ENCODE results near the gene FBRS.
"Not testable (repeated sequence)": the region's sequence is repeated elsewhere in the genome, so short reads cannot be mapped to it uniquely, and the experiment has no call there.

Gene FBRS

DNA sequence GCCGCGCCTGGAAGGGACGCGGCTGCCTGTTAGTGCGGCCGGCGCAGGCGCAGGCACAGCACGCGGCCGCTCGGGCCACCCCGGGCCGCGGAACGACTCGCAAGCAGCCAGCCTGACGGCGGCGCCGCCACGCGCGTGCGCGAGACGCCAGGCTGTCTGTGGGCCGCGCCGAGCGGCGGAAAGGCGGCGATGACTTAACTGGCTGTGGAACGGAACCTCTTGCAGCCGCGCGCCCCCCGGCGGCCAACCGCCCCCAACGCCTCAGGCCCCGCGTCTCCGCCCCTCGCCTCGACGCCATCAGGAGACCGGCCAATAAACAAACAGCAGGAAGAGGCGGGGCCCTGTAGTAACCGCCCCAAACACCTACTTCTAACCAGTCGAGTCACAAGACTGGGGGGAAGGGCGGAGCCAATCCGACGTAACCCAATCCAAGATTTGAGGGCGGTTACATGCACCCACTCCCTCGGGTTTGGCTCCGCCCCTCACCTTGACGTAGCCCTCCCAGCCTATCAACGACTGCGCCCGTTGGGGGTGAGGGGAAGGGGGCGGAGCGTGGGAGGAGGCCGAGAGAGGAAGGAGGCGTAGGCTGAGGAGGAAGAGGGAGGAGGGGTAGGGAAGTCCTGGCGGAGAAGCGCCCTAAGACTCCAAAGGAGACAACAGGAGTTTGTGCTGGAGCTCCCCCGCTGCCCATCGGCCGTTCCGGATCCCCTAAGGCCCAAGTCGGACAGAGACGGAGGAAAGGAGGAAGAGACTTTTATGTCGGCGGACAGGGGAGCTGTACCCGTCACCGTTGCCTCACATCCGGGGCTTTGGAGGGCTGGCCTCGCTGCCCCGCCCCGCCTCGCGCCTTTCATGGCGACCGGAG, at the start of gene FBRS:
FBRS (plus strand) TSS at position 566 of the 865 bp plus-strand sequence. CDS start 1,088 bp downstream, outside the sequence.
- DNase-seq = peak; percentile 100

DNA sequence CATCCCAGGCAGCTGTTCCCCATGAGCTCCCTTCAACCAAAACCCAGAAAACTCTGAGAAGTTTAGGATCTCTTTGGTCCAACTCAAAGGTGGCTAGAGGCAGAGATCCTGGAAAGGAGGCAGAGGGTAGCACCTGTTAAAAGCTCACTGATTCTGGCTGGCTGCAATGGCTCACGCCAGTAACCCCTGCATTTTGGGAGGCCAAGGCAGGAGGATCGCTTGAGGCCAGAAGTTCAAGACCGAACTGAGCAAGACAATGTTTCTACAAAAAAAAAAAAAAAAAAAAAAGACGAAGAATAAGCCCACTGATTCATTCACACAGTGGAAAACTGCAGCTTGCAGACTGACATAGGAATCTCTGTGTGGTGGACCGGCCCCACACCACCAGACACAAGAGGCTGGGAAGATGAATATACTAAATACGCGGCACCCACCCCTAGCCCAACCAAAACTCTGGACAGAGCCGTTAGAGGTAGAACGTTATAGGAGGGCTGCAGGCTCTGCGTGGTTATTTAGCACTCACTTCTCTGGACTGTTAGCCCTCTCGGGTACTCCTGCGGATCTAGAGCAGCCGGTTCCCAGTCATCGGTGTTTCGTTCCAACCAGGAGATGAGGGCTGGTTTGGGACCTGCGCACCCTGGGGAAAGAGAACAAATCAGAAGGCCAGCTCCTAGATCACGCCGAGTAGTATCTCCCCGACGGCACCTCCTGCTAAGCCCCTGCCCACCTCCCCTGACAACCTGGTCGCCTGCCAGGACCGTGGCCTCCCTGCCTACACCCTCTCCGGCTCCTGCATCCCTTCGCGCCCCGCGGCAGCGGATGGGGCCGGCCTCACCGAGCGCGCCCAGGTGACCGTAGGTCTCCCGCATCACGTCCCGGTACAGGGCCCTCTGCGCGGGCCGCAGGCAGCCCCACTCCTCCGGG, 49.0 kb upstream of the FBRS start:
- no peak for DNase-seq

DNA sequence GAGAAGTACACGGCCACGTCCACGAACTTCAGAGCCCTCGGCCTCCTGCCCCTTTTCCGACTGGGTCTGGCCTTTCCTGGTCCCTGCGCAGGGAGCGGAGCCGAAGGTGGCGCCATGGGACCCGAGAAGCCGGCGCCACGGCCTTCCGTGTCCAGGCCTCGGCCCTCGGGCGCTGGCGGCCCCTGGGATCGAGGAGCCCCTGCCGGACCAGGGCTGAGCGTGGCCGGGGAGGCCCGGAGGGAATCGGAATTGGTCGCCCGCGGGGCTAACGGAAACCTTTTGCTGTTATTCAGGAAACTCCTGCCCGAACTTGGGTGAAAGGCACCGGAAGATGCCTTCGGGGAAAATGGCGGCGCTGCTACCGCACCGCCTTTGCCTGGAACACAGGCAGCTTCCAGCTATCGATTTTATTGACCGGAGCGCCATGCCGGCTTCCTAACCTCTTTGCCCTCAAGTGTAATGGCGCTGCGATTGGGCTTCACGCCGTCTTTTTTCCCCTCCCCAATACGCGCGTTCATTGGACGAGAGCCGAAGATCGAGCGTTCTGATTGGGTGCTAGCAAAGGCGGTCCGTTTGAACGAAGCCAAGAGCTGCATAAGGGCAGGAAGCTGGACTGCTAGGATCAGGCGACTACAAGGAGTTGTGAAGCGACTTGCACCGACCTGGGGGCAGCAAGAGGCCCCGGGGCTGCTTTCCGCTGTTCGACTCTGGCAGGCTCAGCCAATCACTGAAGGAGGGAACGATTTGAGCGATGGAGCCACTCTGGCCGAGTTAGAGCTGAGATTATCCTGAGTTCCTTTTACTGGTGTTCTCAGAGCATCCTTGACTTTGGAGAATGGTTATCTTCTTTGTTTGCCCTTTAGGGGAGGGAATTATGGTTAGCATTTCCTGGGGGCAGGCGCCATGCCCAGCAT, 48.0 kb upstream of the FBRS start, which contains the start of gene ZNF689:
ZNF689 (minus strand) TSS at position 464 of the 914 bp plus-strand sequence; CDS start at position 116, 348 bp downstream.
- DNase-seq = peak; percentile 95 to 97

DNA sequence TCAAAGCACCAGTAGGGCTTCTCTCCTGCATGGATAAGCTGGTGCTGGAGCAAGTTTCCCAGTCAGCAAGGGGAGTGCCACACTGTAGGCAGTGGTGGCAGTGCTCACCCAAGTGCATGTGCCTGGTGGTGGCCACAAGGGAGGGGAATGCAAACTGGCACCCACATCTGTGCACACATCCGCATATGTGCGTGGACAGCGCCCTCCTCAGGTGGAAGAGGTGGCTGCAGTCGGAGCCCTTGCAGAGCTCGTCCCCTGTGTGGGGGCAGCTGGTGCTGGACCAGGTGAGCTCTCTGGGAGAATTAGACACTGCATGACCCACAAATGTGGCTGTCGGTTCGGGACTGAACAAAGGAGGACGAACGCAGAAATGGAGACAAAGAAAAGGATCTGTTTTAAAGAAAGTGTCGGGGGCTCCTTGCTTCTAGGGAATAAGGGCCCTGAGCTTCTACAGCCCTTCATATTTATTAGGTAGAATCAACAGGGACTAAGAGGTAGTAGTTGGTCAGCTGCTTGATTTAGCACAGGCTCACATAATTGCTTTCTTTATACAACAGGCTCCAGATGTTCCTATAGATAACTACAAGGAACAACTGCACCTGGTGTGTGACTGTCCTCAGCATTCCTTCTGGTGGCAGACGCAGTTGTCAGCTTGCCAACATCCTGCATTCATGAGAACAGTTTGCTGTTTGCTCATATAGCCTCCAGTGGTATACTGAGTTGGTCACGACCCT, 42.7 kb upstream of the FBRS start:
- peak in 1 of 2 donors; percentile 19 for DNase-seq

DNA sequence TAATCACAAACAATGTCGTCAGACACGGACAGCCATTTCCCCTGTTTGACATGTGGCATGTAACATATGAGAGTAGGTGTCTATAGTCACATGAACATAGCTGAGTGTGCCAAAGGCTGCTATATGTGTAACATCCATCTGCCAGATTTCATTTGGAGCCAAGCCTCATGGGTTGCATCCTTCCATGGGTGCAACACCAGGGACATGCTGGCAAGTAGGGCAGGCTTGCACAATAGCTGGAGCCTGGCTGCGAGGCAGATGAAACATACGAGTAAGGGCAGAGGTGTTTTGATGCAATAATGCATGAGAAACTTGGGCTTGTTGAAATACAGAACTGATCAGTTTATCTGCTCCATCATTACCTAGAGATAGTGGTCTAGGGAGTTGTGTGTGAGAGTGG, 39.0 kb upstream of the FBRS start:
- DNase-seq = no peak

DNA sequence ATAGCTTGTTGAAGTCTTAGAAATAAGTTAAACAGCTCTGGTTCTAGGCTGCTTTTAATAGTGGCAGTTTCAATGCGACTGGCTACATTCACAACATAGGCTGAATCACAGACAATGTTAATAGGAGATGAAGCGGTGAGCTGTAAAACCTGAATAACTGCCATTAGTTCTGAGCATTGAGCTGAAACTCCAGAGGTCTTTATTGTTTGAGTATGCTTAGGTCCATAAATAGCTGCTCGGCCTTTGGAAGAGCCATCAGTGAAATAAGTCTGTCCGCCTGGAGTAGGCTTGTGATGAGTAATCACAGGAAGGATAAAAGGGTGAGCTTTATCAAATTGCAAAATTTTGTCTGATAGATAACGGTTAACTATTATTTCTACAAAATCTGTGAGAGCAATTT, 38.6 kb upstream of the FBRS start:
- no peak for DNase-seq

DNA sequence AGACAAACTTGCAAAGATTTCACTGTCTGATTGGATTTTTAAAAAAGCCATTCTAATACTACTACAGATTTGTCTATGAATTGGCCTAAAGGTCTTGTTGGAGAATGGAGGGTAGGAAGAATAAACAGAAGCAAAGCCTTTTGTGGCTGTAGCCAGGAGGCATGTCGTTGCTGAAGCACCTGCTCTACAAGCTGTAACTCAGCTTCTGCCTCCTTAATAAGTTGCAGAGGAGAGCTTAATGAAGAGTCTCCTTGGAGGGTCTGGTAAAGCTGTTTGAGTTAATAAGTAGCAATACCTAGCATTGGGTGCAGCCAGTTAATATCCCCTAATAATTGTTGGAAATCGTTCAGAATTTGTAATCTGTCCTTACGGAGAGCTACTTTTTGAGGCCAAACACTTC, 38.1 kb upstream of the FBRS start:
- DNase-seq = no peak

DNA sequence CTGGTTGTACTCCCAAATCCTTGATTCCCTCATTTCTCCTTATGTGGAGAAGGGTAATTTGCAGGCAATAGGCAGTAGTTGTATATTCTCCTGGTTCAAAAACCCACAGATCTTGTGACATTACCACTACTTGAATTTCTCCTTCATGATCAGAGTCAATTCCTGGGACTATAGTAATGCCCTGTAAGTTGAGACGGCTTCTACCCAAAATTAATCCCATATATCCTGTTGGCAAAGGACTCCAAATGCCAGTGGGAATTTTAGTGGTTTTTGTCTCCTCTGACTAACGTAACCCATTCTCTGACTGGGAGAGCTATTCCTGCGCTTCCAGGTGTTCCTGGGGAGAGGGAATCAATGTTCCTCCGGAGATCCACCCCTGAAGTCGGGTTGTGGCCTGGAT, 36.5 kb upstream of the FBRS start:
- DNase-seq = no peak

DNA sequence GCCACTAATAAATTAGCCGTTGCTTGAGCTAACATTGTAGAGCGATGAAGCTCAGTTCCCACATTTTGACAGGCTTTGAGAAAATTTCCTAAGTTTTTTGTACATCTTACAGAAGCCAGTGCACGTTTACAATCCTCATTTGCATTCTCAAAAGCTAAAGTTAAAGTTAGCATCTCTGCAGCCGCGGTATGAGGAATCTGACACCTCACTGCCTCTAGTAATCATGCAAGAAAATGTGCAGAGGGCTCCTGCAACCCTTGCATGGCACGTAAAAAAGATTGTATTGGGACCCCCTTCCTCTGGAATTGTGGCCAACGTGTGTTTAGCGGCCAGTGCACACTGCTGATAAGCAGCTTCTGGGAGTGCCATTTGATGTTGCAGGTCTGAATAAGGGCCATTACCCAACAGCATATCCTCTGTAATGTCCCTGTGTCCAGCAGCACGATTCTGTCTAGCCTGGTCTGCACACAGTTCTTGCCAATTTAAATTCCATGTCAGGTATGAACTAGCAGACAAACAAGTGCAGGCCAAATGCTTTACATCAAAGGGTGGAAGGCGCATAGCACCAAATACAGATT, 35.7 kb upstream of the FBRS start:
- DNase-seq = no peak

DNA sequence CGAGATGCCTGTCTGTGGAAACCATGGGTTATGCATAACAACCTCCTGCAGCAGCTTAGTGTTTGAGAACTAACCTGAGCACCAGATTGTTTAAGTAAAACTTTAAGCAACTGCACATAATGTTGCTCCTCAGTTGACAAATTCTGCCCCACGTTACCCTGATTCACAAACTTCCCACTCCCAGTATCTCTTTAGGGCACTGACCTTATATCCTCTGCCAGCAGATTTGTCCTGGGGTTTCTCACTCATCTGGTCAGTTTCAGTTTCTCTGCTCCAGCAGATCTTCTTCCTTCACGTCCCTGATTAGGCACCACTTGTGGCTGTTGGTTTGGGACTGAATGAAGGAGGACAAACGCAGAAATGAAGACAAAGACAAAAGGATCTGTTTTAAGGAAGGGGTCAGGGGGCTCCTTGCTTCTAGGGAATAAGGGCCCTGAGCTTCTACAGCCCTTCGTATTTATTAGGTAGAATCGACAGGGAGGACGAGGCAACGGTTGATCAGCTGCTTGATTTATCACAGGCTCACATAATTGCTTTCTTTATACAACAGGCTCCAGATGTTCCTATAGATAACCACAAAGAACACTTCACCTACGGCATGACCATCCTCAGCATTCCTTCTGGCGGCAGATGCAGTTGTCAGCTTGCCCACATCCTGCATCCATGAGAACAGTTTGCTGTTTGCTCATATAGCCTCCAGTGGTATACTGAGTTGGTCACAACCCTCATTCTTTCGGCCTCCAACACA, 34.5 kb upstream of the FBRS start:
- DNase-seq = no peak

DNA sequence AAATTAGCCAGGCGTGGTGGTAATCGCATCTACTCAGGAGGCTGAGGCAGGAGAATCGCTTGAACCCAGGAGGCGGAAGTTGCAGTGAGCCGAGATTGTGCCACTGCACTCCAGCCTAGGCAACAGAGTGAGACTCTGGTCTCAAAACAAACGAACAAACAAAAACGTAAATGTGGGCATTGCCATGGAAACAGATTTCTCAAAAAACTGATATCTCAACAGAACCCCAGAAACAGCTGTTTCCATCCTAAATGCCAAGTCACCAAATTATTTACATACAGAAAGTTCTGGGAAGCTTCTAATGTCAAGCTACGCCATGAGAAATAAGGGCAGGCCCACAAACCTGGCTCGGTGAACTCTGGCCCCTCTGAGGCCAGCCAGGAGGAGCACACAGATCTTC, 32.0 kb upstream of the FBRS start:
- no peak for DNase-seq

DNA sequence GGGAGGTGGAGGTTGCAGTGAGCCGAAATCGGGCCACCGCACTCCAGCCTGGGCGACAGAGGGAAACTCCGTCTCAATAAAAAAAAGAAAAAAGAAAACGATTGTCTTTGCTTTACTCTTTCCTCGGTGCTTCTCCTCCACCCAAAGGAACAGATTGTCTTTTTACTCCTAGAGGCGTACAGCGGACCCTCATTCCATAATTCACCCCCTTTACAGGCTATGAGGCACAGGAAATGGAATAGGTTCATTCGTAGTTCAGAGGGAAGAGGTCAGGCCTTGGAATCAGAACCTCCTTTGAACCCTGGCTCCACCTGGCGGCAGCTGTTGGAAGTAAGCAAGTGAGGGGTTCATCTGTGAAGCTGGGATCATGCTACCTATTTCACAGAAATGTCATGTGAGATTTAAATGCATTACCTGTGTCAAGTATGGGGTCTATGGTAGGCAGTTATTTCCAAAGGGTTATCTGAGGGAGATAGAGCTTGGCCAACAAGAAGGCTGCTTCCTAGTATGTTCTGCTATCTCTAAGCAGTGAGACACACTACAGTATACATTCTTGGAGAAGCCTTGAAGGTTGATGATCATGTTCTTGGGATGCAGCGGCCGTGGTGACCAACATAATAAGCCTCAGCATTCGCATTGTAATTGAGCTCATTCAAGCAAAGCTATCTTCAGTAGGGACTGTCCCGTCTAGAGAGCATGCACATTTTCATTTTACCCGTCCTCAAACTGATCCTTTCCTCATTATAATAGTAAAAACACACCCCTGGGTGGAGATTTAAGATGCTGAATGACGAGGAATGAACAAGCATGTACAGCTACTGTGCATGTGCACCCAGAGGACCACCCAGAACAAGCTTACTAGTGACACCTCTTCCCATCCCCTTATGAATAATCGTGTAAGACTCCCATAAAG, 29.3 kb upstream of the FBRS start:
- peak; percentile 73 to 77 for DNase-seq

DNA sequence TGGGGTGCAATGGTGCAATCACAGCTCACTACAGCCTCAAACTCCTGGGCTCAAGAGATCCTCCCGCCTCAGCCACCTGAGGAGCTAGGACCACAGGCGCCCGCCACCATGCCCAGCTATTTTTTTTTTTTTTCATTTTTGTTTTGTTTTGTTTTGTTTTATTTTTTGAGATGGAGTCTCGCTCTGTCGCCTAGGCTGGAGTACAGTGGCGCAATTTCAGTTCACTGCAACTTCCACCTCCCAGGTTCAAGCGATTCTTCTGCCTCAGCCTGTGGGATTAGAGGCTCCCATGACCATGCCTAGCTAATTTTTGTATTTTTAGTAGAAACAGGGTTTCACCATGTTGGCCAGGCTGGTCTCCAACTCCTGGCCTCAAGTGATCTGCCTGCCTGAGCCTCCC, 25.8 kb upstream of the FBRS start:
- not testable (repeated sequence) for DNase-seq

DNA sequence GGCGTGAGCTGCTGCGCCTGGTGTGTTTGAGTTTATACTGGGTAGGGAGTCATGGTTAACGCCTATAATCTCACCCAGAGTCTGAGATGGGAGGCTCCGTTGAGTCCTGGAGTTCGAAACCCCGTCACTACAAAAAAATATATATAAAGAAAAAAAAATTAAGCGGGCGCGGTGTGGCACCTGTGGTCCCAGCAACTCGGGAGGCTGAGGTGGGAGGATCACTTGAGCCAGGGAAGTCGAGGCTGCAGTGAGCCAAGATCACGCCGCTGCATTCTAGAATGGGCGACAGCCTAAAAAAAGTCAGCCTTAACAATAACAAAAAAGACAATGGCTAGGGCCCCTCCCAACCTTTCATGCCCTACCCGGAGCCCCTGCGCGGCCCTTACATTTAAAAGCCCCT, 24.7 kb upstream of the FBRS start:
- no peak for DNase-seq

DNA sequence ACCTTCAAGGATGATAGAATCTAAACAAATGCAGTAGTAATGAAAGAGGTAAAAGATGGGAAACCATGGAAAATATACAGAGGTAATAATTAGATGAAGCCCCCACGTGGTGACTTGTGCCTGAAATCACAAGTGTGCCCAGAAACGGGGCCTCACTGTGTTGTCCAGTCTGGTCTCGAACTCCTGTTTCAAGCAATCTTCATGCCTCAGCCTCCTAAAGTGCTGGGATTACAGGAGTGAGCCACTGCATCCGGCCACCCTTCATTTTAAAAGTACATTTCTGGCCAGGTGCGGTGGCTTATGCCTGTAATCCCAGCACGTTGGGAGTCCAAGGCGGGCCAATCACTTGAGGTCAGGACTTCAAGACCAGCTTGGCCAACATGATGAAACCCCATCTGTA, 21.6 kb upstream of the FBRS start:
- DNase-seq = no peak

DNA sequence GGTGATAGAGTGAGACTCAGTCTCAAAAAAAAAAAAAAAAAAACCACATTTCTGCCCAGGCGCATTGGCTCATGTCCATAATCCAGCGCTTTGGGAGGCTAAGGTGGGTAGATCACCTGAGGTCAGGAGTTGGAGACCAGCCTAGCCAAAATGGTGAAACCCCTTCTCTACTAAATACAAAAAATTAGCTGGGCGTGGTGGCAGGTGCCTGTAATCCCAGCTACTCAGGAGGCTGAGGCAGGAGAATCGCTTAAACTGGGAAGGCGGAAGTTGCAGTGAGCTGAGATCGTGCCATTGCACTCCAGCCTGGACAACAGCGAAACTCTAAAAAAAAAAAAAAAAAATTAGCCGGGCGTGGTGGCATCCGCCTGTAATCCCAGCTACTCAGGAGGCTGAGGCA, 21.1 kb upstream of the FBRS start:
- DNase-seq = not testable (repeated sequence)

DNA sequence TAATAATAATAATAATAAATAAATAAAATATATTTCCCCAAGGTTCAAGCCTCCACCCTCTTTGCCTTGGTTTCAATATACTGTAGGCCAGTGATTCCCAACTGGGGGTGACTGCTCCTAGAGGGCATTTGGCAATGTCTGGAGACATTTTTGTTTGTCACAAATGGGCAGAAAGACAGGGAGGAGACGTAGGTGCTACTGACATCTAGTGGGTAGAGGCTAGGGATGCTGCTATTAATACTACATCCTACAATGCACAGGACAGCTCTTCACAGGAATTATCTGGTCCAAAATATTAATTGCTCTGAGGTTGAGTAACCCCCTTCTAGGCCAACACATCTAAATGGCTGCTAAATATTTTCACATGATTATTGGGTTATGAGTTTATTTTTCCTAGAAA, 20.3 kb upstream of the FBRS start:
- DNase-seq = no peak

DNA sequence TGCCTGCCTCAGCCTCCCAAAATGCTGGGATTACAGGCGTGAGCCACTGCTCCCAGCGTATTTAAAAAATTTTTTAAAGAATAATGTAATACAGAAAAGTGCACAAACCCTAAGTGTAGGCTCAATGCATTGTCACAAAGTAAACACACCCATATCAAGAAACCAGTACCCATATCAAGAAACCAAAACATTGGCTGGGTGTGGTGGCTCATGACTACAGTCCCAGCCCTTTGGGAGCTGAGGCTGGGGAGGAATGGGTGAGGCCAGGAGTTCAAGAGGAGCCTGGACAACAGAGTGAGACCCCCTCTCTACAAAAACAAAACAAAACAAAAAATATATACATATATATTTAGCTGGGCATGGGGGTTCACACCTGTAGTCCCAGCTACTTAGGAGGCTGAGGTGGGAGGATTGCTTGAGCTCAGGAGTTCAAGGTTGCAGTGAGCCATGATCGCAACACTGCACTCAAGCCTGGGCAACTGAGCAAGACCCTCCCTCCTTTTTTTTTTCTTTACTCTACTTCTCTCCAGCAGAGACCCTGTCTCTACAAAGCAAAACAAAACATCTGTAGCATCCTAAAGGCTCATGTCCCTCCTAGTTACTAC, 16.8 kb upstream of the FBRS start:
- no peak for DNase-seq

DNA sequence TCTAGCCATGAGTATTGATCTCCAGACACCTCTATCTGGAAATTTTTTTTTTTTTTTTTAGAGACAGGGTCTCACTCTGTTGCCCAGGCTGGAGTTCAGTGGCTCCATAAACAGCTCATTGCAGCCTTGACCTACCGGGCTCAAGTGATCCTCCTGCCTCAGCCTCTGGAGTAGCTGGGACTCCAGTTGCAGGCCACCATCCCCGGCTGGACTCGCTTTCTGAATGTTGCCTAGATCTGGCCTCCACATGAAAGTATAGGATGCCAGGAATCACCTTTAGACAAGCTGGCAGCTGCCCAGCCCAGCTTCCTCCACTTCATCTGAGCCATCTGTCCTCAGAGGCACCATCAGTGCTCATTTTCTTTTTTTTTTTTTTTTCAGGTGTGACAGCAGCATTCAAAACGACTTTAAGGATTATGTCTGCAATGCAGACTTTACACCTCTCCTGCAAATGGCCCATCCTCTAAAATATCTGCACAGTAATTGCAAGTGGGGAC, 13.8 kb upstream of the FBRS start:
- no peak for DNase-seq
